Measurements from ENCODE around the gene ABAT.

DNA sequence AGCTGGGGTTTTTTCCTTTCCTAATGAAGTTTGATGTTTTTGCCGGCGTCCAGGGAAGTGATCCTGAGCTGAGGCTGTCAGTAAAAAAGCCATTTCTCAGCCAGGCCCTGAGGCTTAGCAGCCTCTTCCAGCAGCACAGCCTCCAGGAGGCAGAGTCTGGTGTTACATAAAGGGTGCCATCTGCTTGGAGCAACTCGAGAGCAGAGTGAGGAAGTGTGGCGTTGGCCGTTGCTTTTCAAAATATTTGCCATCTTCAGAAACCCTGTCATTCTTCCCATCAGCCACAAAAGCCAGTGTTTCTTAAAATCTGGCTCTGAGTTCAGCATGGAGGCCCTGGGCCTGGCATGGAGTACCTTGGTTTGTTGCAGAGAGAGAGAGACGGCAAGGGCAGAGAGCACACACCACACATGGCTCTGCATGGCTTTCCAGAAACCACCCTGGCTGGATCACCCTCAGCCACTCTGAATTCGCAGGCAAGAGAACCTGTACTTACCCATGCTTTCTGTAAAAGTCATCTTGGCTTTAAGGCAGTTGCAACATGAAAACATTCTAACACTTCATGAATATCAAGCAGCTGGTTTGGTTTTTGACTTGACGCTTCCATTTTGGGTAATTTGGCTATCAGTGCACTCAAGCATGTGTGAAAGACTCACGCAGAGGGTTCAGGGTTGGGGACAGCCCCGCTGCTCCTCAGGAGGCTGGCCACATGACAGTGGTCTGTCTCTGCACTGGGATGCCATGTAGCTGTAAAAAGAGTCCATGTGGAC lies 144.3 kb downstream of the ABAT start:
- TF ChIP-seq CHD4 (IDR thresholded peaks at IDR 0.05) (no peak), CTCF (IDR thresholded peaks at IDR 0.05 in 2 of 3, conservative IDR thresholded peaks at IDR 0.05 in 1 of 3; ENCODE audit: control insufficient read depth in 2 of 3, extremely low read depth in 1 of 3, insufficient read depth in 1 of 3, low read depth in 3 of 3, low read length in 3 of 3) (no peak), SREBF1 (IDR thresholded peaks at IDR 0.05; ENCODE audit: low read length) (no peak), CREB1 (IDR thresholded peaks at IDR 0.05; ENCODE audit: low read depth) (no peak), MYB (IDR thresholded peaks at IDR 0.05; ENCODE audit: borderline replicate concordance, low read depth, low read length) (no peak), POLR2A (IDR thresholded peaks at IDR 0.05; ENCODE audit: low read depth, low read length) (no peak), CBX5 (IDR thresholded peaks at IDR 0.05; ENCODE audit: low read depth) (no peak)
- TF ChIP-seq, protein P1, sequence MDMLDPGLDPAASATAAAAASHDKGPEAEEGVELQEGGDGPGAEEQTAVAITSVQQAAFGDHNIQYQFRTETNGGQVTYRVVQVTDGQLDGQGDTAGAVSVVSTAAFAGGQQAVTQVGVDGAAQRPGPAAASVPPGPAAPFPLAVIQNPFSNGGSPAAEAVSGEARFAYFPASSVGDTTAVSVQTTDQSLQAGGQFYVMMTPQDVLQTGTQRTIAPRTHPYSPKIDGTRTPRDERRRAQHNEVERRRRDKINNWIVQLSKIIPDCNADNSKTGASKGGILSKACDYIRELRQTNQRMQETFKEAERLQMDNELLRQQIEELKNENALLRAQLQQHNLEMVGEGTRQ (IDR thresholded peaks at IDR 0.05; ENCODE audit: borderline replicate concordance, low read depth, low read length): peak; percentile 13; the same call in 1 of the 2 replicates

Data from GM12878 (cell line).